HL-60 (cell line): Measurements from ENCODE around the gene PTHLH.

ENCODE experiments used
- DNase-seq, 2 experiments: peaks; one replicate each; pipeline ENCODE4 v3.0.0-alpha.2; 2010 to 2020; ENCODE audit warnings: low read depth in 1 of 2, low spot score in 1 of 2
- H3K27ac ChIP-seq: fragments of 250-450 bp; sonication (Bioruptor Pico); replicated peaks from 2 replicates; pipeline ENCODE4 v1.5.1; 2020; ENCODE audit warnings: mild to moderate bottlenecking, moderate library complexity
- H3K27me3 ChIP-seq: fragments of 250-450 bp; sonication (Bioruptor Pico); 2 replicates; pipeline ENCODE4 v1.5.1; 2021; ENCODE audit warnings: mild to moderate bottlenecking, moderate library complexity; ENCODE audit not compliant: insufficient read depth, poor library complexity, severe bottlenecking
- H3K4me3 ChIP-seq: replicated peaks from 2 replicates; pipeline ENCODE4 v1.5.1; 2011; ENCODE audit warnings: mild to moderate bottlenecking, control low read depth, low read length; ENCODE audit not compliant: insufficient read depth
- CTCF ChIP-seq: IDR thresholded peaks from one replicate; pipeline ENCODE4 v1.5.1; 2011; ENCODE audit warnings: low read length, control low read depth, inconsistent platforms; ENCODE audit not compliant: insufficient read depth
- GABPA ChIP-seq: IDR thresholded peaks from 2 replicates; pipeline ENCODE4 v1.6.1; 2012; ENCODE audit warnings: low read depth
- POLR2AphosphoS5 ChIP-seq: IDR thresholded peaks from 2 replicates; pipeline ENCODE4 v1.6.1; 2012; ENCODE audit warnings: low read depth
- REST ChIP-seq: IDR thresholded peaks from 2 replicates; pipeline ENCODE4 v1.6.1; 2012; ENCODE audit warnings: low read depth; ENCODE audit not compliant: insufficient replicate concordance
- SPI1 ChIP-seq: IDR thresholded peaks from 2 replicates; pipeline ENCODE4 v1.6.1; 2012; ENCODE audit warnings: low read depth, mild to moderate bottlenecking, borderline replicate concordance

Gene PTHLH

GRCh38 chr12:27999521-27999920 lies 27.0 kb upstream of the PTHLH start:
- no peak overlapping the region for H3K4me3 ChIP-seq
- H3K27ac ChIP-seq: no peak overlapping the region
- peak in 1 of 2 experiments; percentile 6 for DNase-seq
- TF ChIP-seq POLR2AphosphoS5: no peak
- TF ChIP-seq CTCF: no peak
- no peak for TF ChIP-seq REST
- no peak for TF ChIP-seq GABPA
- H3K27me3 ChIP-seq: no peaks in the 10 kb centered on the region

GRCh38 chr12:27998658-27999057 lies 26.1 kb upstream of the PTHLH start:
- Histone ChIP-seq H3K4me3 (no peak overlapping the region), H3K27me3 (no peaks in the 10 kb centered on the region), H3K27ac (no peak overlapping the region)
- TF ChIP-seq POLR2AphosphoS5 (no peak), SPI1 (no peak), REST (no peak)
- DNase-seq: no peak

- Histone ChIP-seq H3K27ac (no peak overlapping the region), H3K27me3 (no peaks in the 10 kb centered on the region), H3K4me3 (no peak overlapping the region)
- DNase-seq: no peak
- TF ChIP-seq SPI1: 0 out of 2 replicates have a peak, but pooled peaks have one; percentile 12
- TF ChIP-seq POLR2AphosphoS5: no peak
These were observed 25.6 kb upstream of the PTHLH start for GRCh38 chr12:27998170-27998569.

- Histone ChIP-seq H3K27ac (no peak overlapping the region), H3K27me3 (no peaks in the 10 kb centered on the region), H3K4me3 (no peak overlapping the region)
- TF ChIP-seq SPI1: no peak
- TF ChIP-seq POLR2AphosphoS5: no peak
- TF ChIP-seq CTCF: no peak
- no peak for TF ChIP-seq REST
- TF ChIP-seq GABPA: no peak
- DNase-seq: no peak
These were observed 24.2 kb upstream of the PTHLH start for GRCh38 chr12:27996761-27997160.
